GM19372 (cell line): ENCODE data around the gene RPS6KB2.

Experiments used
- ATAC-seq: cut with Tn5 transposase; IDR thresholded peaks from one replicate; pipeline ENCODE4 v1.9.1; 2021; ENCODE audit warnings: mild to moderate bottlenecking, low read depth, moderate library complexity; ENCODE audit not compliant: unreplicated experiment

Gene RPS6KB2

DNA sequence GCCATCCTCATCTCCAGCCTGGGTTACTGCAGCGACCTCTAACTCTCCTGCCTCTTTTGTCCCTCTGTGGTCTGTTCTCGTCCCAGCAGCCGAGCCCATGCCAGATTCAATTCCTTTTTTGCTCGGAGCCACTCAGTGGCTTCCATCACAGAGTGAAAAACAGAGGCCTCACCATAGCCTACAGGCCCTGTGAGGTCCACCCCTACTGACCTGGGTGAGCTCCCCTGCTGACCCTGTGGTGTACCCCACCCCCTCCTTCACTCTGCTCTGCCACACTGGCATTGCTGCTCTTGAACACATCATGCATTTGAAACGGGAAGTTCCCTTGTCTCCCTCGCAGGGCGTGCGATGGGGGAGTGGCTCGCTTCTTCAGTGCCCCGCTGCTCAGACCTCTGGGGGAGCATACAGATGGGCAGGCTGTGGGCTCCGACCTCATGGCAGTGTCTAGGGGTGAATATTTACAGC is 56.6 kb downstream of the RPS6KB2 start:
- no peak for ATAC-seq
